ENCODE measurements around the gene MTMR2.

Gene MTMR2

DNA sequence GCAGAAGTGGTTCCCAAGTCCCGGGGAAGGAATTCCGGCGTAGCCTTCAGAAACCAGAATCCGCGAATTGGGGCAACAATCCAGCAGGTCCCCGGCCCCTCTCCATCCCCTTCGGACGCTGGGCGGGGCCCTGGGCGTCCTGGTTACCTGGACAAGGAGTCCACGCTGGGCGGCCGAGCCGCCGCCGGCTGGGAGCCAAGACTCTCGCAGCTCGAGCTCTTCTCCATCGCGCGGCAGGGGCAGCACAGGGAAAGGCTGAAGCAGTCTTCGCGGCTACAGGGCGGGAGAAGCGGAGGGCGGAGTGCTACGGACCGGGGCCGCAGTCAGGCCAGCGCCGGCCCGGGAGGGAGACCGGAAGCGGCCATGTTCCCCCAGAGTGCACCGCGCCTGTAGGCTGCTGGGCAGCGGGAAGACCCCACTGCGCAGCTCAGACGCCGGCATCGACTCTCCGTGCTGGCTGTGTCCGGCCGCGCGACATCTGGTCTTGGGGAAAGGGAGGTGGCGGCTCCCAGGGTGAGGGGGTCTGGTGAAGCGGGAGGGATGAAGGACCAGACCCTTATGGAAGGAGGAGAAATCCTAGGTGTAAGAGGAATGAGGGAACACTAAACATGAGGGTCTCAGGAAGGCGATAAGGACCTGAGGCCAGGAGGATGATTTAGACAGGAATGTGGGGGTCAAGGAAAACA lies at the start of gene MTMR2:
Gene MTMR2, minus strand, starts transcription at position 380 of the 686 bp plus-strand sequence. Its CDS starts 153 bp downstream, at position 227.
- peak; percentile 37 to 52 for DNase-seq

DNA sequence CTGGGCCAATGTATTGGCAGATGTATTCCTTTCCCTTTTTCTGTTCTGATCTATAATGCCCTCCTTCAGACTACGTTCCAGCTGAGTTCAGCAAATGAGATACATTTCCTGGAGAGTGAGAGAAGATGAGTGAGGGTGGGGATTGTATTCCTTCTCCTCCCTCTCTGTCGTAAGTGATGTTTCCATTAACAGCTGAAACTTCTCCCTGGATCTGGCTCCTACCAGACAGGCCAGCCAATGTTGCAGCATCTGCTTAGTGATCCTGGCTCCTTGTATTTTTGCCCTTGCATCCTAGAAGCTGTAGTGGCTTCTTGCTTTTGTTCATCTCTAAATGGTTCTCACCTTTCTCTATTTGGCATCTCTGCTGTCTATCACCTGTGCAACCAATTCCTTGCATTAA lies 48.2 kb upstream of the MTMR2 start:
- DNase-seq: no peak

DNA sequence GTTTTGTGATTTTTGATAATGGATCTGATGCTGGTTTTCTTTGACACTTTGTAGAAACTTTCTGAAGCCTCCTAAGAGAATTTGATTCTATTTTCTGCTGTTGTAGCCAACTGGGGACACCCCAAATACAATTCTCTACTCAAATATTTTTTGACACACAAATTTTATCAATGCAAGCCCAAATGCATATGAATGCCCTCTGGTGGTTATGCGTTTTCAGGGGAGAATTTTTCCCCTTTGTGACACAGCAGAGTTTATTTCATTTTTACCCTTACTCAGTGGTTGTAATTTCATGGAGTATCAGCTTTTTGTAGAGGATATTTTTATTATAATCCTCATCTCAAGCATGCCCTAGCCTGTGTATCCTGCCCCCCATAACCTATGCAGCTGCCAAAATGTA lies 44.7 kb upstream of the MTMR2 start:
- DNase-seq: no peak

DNA sequence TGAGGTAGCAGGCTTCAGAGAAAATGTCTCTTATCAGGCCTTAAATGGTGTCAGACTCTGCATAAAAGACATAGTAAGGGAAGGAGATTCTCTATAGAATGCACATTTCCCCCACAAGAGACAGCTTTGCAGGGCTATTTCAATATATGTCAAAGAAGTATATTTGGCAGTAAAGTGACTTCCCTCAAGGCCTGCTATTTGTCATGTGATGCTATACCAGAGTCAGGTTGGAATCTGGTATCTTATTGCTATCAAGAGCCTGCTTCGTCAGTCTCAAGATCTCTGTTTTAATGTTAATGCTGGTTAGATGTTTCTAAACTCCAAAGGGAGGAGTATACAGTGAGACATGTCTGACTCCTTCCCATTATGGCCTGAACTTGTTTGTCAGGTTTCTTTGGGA lies 40.4 kb upstream of the MTMR2 start:
- DNase-seq: no peak

GRCh38 chr11:95961758-95962157 lies 37.9 kb upstream of the MTMR2 start:
- DNase-seq: no peak

- no peak for DNase-seq
Measured at GRCh38 chr11:95950905-95951304, 27.0 kb upstream of the MTMR2 start.

GRCh38 chr11:95948637-95949036 lies 24.7 kb upstream of the MTMR2 start:
- no peak for DNase-seq

GRCh38 chr11:95944623-95945022 lies 20.7 kb upstream of the MTMR2 start:
- DNase-seq: no peak

GRCh38 chr11:95943546-95943945 lies 19.6 kb upstream of the MTMR2 start:
- no peak for DNase-seq

DNA sequence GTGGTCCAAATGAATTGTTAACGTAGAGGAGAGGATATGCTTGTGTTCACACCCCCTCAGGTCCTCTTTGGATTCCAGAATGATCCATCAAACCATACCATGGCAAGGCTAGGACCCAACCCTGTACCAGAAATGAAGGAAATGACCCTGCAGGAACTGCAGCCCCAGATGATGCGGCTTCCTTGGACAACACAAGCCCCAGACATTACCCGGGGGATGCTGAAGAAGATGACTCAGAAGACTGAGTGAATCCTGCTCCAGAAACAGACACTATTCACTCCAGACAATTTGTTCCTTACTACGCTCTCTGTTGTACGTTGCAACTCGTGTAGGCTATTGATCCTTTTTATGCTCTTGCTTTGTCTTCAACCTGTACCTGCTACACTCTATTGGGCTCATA lies 15.2 kb upstream of the MTMR2 start:
- DNase-seq: no peak

GRCh38 chr11:95937358-95937757 lies 13.5 kb upstream of the MTMR2 start:
- no peak for DNase-seq

GRCh38 chr11:95933594-95933993 lies 9.7 kb upstream of the MTMR2 start:
- DNase-seq: no peak

- no peak for DNase-seq
Measured at GRCh38 chr11:95931916-95932315, 8.0 kb upstream of the MTMR2 start.

- no peak for DNase-seq
Measured at GRCh38 chr11:95930948-95931347, 7.0 kb upstream of the MTMR2 start.

GRCh38 chr11:95926726-95927125 lies 2.8 kb upstream of the MTMR2 start:
- no peak for DNase-seq

- no peak for DNase-seq
Measured at GRCh38 chr11:95925011-95925410, 1.1 kb upstream of the MTMR2 start.

GRCh38 chr11:95924414-95924760 lies 480 bp upstream of the MTMR2 start:
- DNase-seq: no peak

GRCh38 chr11:95923439-95923727 lies 524 bp downstream of the MTMR2 start:
- peak in 1 of 2 experiments; percentile 23 for DNase-seq

GRCh38 chr11:95922536-95923438 lies 1.1 kb downstream of the MTMR2 start:
- DNase-seq: no peak

GRCh38 chr11:95922099-95922498 lies 1.8 kb downstream of the MTMR2 start:
- no peak for DNase-seq

DNA sequence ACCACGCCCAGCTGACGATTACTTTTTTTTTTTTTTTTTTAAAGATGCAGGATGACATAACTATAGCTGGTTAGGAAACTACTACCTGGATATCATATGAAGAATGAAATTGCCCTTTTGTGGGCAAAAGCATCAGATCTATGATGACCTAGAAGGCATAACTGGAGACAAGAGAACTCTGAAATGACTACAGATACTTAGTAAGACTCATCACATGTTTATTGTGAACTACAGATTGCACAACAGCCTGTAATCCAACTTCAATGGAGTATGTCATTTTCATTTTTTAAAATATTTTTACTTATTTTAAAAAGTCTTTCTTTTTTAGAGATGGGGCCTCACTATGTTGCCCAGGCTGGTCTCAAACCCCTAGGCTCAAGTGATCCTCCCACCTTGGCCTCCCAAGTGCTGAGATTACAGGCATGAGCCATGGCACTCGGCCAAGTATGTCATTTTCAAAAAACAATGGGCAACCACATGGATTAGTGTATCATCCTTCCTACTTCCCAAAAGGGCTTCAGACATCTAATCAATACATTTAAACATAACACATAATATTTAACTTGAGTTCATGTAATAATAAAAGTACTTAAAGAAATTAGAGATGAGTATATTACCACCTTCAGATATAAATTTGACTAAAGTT lies 3.3 kb downstream of the MTMR2 start:
- DNase-seq: no peak

GRCh38 chr11:95919514-95919913 lies 4.4 kb downstream of the MTMR2 start:
- DNase-seq: no peak

- no peak for DNase-seq
Measured at GRCh38 chr11:95918720-95919119, 5.2 kb downstream of the MTMR2 start.

GRCh38 chr11:95918056-95918455 lies 5.9 kb downstream of the MTMR2 start:
- no peak for DNase-seq
